DMS114 treated with DMSO at 0.1 percent for 48 hours (cell line): ENCODE results near the gene FNDC3B.

Source experiments
- DNase-seq: peaks from one replicate; lab custom pipeline; 2025; ENCODE audit not compliant: unreplicated experiment; lab: John Stamatoyannopoulos, UW

The FNDC3B gene

DNA sequence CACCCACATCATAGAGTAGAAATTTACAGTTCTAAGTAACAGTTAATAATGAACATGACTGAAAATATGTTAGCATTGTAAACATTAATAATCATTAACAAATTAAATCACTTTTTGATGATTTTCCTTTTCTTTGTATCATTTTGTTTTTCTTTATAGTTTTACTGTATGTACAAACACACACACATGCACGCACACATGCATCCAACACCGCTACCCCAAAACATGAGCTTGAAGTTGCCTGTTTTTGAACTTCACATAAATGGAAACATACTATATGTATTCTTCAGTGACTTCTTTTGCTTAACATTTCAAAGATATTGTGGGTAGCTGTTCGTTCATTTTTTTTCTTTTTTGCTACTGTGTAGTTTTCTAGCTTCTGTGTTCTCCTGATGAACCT is 123.9 kb downstream of the FNDC3B start:
- DNase-seq = no peak

DNA sequence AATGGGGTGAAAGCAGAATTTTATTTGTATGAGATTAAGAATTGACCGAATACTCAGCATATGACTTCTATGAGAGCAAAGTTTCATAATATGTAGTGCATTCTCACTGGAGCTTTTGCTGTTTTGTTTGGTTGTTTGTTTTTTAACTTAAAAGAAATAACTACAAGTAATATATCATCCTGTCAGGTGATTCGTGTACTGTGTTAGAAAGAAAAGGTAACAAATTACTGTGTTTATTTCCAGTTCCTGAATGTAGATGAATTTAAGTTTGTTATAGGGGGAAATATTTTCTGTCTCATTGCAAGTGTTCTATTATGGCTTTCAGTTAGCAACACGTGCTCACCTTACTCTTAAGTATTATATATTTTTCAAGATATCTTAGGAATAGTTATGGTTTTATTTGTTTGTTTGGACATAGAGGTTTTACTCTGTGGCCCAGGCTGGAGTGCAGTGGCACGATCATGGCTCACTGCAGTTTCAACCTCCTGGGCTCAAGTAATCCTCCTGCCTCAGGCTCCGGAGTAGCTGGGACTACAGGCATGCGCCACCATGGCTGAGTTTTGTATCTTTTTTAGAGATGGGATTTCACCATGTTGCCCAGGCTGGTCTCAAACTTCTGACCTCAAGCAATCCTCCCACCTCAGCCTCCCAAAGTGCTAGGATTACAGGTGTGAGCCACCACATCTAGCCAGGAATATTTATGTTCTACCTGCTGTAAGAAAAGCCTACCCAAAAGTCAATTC is 125.4 kb downstream of the FNDC3B start:
- DNase-seq = no peak

DNA sequence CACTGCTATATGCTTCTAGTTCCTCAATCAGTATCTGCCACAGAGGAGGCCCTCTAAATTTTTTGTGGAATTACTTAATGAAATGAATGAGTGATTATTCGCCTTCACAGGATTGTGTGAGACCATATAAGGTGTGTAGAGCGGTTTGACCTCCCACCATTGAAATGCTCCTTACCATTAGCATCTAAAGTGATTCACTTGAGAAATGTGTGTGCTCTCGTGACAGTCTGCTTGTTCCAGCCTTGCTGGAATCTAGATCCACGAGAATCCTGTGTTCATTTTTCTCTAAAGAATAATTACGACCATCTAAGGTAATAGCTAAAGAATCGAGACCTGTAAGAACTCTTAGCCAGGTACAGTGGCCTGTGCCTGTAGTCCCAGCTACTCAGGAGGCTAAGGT is 126.9 kb downstream of the FNDC3B start:
- no peak for DNase-seq

DNA sequence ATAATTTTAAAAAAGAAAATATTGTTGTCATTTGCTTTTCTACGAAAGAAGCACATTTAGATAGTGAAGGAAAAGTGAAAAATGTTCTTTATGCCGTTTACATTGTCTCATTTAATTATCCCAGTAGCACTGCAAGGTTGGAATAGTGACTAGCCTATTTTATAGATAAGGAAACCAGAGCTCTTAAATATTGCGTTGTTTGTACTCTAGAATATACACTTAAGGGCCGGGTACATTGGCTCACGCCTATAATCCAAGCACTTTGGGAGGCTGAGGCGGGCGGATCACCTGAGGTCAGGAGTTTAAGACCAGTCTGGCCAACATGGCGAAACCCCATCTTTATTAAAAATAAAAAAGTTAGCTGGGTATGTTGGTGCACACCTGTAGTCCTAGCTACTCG is 127.5 kb downstream of the FNDC3B start:
- DNase-seq = no peak

DNA sequence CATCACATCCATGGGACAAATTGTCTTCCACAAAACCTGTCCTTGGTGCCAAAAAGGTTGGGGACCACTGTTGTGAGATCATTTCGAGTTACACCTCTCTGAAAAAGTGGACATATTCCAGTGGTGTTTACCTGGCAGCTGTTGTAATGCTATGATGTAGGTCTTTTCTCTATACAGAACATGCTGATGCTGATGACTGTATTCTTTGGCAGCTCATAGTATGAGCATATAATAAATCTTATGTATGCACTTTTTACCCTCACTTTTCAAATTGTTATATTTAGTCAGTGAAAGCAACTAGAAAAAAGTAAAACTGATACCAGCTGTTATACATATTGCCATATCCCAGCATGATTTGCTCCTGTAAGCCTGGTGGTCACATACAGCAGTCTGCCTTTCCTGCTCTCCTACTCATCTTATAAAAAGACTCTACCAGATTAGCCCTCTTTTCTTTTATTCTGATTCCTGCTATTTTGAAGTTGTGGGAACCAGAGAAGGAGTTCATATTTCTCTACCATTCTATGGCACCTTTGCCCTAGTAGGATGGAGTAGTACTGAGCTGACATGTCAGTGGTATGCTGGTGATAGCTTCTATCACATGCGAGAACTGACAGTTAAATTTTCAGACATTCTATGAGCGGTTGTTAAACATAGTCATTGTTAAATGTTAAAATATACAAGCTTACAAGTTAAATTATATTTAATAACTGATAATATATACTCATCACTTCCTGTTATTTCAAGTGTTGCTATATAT is 128.7 kb downstream of the FNDC3B start:
- DNase-seq = no peak

DNA sequence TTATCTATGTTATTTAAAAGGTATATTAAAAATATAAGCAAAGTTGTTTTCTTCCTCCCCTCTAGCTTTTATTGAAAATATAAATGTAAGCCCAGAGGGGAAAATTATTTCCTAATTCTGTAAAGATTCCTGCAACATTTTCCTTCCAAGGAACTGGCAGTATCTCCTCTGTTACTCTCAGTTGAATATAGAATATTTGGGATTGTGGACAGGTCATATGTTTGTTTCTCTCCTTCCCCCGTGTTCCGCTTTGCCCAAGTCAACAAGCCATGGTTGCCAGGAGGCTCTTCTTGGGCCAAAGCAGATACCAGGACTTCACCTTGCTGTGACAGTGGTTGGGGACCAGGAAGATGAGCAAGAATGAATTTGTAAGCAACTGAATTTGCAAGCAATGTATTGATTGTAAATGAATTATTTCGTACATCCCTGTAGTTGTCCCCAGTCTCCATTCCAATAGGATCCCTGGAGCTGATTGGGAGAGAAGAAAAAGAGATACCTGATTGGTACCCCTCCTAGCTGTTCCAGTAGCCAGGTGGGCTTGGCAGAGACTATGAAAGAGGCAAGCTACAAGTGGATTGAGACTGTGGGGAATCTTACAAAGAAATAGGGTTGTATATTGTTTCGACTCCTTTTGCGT is 130.8 kb downstream of the FNDC3B start:
- no peak for DNase-seq

DNA sequence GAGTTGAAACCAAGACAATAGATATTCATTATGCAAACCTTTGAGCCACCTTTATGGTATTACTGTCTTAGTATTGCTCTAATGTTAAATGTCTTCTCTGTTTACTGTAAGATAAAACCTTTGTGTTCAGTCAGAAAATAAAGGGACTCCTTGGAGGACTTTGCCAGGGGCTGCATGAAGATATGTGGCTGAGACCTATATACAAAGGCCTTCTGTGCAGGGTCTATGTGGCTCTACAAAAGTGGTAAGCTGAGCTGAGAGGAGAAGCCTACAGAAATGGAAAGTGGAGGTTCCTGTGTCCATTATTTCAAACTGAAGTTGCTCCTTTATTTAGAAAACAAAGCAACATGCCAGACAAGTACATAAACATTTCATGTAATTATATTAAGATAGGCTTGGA is 131.5 kb downstream of the FNDC3B start:
- DNase-seq = no peak

DNA sequence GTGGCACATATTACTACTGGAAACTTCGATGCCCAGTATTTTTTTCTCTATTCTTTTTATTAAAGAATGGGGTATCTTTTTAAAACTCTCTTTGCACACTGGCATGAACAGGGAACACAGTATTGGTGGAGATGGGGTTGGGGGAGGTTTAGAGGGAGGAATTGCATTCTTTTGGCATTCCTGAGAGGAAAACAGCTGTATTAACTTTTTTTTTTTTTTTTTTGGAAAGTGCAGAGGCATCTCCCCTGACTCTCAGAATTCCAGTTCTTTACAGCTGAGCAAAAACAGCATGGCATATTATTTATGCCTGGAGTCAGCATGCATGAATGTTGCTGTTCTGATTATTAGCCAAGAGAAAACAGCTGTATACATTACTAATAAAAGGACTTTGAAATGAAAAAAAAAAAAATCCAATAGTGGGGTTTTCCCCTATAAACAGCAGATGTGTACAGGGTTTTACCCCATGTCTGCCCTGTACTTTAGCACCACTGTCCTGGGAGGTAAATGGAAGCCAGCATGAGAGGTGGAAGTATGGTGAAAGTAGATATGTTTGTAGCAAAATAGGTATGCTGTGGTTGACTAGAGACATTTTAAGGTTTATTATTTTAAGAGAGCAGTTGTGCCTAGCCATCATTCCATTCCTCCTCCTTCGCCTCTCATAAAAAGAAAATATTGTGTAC is 132.2 kb downstream of the FNDC3B start:
- no peak for DNase-seq

DNA sequence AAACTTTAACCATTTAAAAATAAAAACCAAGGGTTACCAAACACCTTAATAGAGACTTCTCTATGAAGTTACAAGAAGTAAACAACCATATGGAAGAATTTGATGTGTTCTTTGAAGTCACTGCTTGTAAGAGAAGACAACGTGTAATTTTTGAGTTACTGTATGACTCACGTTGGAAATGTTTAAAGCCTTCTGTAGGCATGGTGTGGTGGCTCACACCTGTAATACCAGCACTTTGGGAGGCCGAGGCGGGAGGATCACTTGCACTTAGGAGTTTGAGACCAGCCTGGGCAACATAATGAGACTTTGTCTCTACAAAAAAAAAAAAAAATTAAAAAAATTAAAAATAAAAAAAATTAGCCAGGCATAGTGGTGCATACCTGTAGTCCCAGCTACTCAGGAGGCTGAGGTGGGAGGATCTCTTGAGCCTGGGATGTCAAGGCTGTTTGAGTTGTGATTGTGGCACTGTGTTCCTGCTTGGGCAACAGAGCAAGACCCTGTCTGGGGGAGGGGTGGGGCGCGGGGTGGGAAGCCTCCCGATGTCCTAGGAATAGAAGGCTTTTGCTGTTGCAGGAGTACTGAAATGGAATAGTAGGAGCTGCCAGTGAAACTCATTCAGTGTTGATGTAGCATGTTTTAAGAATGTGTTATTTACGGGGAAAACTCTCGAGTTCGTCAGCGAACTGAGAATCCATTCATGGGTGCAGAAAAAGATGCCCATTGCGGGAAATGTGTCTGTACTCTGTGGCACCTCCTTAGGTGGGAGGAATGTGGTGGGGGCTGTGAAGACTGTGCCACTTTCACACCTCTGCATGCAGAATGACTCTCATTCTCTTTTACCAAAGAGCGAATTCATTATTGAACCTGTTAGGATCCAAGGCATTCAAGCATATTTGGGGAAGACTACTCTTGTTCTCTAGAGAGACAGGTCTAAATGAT is 134.2 kb downstream of the FNDC3B start:
- no peak for DNase-seq

DNA sequence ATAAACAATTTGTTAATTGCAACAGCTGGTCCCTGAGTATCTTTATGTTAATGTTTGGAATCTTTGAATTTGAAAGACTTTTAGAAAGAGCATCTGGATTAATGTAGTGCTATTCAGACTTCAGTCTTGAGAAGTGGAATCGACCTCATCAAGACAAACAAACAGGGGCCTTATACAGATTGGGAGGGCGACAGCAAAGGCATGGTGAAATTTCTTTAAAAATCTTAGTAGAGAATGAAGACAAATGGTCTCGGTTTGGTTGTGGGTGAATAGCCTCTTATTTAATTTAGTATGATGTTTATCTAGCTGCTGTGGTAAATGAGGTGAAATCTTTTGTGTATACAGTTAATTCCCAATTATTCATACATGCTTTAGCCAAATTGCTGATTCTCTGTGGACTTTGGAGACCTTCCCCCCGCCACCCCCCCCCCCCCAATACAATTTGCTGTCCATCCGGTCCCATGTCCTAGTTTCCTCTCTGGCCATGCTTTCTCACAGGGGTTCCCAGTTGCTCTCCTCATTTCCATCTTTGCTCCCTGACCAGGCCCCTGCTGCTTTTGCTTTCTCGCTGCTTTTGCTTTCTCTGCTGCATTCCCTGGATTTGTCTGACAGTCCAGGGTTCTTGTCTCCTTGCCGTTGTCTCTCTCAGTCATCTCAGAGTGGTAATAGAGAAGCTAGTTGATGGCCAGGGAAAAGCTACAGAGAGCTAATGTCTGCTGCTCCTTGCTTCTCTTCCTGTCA is 135.3 kb downstream of the FNDC3B start:
- DNase-seq = no peak

DNA sequence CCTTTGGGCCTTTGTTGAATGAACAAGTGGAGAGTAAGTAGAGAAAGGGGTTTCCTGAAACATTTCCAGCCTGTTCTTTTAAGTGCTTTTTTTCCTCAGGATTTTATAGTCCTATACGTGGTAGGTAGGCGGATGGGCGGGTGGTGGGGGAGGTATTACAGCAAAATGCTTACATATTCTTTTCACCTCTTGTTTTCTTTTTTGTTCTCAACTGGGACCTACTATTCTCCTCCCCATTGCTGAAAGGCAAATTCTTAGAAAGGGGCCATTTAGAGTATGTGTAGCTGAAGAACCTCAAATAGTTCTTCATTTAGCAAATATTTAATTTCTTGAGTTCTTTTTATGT is 135.8 kb downstream of the FNDC3B start:
- DNase-seq = no peak

DNA sequence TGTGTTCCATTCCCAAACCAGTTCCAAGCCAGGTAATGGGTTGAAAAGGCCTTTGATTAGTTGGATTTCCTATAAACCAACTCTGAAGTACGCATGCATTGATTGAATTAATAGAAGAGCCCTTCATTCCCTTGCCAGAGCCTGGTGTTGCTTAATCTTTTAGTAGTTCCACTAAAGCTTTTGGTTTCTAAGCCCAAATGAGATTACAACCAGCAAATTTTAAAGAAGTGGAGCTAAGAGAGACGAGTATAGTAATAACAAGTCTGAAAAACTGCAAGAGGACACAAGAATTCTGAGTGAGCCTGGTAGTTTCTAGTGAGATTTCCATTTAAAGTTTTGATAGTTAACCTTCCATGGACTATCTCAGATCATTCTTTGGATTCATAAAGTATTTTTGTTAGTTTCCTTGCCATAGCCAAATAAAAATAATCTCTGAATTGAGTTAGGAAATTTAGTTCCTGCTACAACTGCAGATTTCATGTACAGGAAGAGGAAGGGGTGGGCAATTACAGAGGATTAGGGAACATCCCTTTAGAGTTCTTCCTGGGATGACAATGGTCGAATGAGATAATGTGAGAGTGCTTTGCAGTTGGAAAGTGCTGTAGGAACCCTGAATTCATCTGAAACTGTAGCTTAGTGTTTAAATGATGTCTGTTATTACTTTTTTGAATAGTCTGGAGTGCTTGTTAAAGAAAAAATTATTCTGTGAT is 136.8 kb downstream of the FNDC3B start:
- DNase-seq = no peak

DNA sequence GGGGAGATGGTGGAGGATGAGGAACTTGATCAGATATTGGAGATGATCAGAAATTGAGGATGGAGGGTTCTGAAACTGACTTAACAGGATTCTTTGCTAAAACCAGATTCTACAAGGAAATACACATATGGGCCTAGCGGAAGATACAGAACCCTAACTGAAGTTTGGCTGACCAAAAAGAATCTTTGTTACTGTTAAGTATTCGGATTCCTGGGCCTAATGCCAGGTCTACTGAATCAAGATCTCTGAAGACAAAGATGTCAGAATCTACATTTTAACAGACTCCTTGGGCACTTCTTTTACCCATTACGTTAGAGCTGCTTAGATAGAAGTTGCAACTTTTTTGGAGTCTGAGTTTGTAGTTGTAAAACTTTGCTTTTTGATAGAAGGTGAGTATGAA is 137.7 kb downstream of the FNDC3B start:
- DNase-seq = no peak

DNA sequence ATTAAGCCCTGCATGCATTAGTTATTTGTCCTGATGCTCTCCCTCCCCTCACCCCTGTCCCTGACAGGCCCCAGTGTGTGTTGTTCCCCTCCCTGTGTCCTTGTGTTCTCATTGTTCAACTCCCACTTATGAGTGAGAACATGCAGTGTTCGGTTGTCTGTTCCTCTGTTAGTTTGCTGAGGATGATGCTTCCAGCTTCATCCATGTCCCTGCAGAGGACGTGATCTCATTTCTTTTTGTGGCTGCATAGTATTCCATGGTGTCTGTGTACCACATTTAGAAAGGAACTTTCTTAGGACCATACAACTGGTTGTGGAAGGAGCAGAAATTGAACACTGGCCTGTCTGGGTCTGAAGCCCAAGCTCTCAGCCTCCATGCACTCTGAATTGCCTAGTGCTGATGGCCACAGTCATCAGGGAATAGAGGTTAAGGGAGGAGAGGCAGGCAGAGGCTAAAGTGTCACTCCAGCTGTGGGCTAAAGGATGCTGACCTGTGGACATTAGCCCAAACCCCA is 138.5 kb downstream of the FNDC3B start:
- no peak for DNase-seq

DNA sequence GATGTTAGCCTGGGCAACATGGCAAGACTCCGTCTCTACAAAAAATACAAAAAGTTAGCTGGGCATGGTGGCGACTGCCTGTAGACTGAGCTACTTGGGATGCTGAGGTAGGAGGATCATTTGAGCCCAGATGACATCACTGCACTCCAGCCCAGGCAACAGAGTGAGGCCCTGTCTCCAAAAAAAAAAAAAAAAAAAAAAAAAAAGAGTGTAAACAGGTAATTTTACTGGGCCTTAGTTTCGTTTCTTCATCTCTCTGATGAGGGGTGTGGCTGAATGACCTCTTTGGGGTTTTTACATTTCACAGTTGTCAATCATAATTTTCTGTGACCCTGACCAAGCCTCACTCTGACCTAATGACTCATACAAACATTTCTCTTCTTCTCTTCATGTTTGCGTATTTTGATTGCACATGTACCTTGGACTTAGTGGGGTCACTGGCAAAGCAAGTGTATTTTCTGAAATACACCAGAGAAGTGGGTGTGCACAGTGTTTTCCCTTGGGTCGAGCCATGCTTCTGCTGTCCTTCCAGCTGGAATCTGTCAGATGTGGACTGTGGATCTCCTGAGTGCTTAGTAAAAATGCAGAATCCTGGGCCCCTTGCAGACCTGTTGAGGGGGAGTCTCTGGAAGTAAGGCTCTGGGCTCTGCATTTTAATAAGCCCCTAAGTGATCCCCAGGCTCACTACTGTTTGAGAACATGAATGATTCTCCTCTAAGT is 140.5 kb downstream of the FNDC3B start:
- DNase-seq = no peak

DNA sequence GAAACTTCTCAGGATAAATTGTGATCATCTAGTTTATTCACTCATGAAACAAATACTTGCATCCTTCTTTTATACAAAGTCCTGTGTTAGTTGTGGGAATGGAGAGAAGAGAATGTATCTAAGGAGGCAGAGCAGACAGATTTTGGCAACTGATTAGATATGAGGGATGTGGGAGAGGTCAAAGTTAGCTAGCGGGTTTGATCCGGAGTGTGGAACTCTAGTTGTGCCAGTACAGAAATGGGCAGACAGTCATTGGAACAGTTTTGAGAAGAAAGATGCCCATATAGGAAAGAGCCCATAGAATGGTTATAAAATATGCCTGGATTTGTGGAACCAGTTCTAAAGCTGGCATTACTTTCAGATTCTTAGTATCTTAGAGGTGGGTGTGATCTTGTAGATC is 141.1 kb downstream of the FNDC3B start:
- no peak for DNase-seq

DNA sequence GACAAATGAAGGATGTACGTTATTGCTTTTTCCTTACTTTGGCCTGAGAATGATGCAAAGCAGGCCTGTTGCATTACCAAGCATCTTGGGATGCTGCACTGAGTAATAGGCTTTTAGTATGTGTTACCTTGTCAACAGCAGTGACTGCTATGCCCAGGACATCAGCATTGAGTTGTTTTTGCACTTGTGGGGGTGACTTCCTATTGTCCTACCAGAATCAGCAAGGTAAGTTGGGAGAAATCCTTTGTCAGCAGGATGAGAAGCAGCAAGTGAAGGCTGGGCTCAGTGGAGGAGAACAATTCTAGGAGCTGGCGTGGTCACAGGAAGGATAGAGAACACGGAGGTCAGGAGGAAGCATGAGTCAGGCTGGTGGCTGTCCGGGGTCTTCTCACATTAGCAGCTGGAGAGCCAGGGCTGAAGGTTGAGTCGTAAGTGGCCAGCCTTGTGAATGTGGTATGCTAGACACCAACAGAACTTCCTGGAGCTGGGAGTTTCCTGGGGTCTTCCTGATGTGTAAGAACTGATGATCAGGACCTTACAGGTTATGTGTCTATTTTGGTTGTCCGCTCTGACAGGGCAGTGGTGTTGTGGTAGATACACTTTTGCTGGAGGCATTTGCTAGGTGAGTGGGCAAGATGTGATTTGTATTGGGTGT is 142.7 kb downstream of the FNDC3B start:
- no peak for DNase-seq

DNA sequence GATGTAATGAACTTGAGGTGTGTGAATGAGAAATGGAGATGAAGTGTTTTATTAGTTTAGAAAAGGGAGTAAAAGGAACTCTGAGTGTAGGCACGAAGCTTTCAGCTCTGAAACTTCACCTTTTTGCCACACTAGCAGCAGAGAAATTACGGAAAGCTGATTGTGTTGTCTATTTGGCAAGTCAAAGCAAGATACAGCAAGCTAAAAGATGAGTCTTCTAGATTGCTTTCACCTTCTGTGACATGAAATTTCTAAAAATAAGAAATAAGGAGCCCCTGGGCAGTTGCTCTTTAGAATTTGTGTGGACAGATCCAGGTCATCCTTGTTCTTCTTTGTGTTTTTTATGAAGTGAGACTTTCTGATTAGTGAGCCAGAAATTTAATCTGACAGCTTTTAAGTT is 143.4 kb downstream of the FNDC3B start:
- DNase-seq = no peak
